ENCODE measurements around the gene CCDC40.
A peak's percentile ranks its signal among the peaks of the same experiment; 100 is the strongest.

The CCDC40 gene

DNA sequence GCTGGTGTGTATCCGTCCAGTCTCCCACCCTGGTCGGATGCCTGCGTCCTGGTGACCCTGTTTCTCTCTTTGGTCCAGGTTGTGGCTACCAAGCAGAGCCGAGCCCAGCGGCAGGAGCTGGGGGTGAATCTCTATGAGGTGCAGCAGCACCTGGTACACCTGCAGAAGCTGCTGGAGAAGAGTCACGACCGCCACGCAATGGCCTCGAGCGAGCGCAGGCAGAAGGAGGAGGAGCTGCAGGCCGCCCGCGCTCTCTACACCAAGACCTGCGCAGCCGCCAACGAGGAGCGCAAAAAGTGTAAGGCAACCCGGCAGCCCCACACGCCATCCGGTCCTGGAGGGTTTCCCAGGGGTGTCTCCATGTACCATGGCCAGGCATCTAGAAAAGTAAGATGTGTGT, 13.5 kb downstream of the CCDC40 start:
- DNase-seq (ENCODE audit: low spot score), result no peak

DNA sequence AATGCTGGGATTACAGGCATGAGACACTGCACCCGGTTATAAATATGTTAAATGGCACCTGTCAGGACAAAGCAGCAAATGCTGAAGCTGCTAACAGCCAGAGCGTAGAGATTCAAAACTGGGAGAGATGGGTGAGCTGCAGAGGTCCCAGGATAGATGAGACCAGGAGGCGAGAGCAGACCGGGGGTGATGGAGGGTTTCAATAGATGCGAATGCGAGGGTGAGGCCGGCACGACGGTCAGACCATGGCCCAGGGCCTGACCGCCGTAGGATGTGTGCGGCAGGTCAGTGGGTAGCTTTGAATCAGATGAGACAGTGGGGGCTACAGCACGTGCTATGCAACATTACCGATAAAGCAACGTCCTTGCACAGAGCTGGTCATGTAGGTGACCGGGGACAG, 14.3 kb downstream of the CCDC40 start:
- DNase-seq (ENCODE audit: low spot score), result no peak

DNA sequence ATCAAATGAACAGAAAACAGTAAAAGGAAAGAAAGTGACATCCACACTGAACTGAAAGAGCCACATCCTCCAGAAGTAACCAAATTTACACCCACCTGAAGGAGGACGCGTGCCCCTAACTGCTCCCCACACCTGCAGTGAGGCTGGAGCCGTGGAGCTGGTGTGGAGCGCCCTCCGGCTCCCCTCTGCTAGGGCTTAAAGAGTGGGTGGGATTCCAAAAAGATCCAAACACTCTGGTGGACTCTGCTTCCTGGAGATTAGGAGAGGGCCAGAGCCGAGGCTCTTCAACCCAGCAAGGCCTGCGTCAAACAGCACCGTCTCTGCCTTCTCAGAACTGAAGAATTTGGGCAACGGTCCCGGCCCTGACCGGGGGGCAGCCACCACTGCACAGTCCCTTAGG, 15.2 kb downstream of the CCDC40 start:
- DNase-seq (ENCODE audit: low spot score), result no peak

DNA sequence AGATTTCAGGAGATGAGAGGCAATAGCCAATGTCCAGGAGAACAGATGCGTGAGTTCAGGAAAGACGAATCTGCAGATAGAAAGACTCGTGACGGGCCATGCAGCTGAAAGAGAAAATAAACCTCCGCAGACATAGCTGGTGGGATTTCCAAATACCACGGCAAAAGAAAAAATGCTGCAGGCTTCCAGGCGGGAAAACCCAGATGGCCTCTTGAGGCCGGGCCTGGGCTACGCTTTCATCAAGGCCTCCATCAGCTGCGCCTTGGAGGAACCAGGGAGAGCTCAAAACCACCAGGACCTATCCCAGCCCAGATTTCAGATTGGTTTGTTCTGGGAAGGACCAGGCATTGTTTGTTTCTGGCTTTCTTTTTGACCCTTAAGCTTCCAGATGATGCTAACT, 16.7 kb downstream of the CCDC40 start:
- no peak for DNase-seq (ENCODE audit: low spot score)

DNA sequence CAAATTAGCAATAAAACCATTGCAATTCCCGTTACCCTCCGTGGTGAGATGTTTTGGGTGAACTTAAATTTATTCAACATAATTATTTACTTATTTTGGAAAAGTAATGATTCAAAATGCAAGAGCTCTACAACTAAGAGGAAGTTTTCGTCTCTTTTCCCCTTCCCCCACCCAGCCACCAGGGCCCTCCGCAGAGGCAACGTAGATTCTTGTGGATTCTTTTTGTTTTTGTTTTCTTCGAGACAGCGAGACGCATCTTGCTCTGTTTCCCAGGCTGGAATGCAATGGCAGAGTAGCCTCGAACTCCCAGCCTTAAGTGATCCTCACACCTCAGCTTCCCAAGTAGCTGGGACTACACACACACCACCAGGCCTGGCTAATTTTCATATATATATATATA, 19.2 kb downstream of the CCDC40 start:
- DNase-seq (ENCODE audit: low spot score), result no peak

DNA sequence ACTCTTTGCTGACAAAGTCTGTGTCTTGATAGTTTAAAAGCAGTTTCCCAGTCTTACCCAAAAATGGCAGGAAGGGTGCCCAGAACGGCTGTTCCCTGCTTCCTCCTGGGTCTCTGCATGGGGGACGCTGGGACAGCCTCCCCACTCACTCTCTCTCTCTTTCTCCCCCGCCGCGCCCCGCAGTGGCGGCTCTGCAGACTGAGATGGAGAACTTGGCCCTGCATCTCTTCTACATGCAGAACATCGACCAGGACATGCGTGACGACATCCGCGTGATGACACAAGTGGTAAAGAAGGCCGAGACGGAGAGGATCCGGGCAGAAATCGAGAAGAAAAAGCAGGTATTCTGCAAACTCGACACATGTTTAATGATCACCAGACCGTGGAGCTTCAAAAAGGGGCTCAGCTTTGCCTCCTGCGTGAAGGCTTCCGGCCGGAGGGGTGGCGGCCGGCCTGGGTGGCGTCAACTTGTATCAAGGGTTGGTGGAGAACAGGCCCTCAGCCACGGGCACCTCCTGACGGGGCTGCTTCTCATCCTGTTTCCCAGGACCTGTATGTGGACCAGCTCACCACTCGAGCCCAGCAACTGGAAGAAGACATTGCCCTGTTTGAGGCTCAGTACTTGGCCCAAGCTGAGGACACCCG, 22.0 kb downstream of the CCDC40 start:
- no peak for DNase-seq (ENCODE audit: low spot score)

DNA sequence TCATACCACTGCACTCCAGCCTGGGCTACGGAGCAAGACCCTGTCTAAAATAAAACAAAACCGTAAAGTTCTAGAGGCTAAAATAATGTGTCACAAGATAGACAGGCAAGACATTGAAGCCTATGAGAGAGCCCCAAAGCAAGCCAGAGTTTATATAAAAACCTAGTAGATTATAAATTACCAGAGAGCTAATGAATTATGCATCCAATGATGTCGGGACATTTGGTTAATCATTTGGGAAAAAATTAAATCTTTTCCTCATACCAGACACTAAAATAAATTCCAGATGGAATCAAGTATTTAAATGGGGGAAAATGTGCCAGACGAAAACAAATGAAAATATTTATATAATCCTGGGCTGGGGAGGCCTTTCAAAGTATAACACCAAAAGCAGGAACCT, 24.2 kb downstream of the CCDC40 start:
- no peak for DNase-seq (ENCODE audit: low spot score)

DNA sequence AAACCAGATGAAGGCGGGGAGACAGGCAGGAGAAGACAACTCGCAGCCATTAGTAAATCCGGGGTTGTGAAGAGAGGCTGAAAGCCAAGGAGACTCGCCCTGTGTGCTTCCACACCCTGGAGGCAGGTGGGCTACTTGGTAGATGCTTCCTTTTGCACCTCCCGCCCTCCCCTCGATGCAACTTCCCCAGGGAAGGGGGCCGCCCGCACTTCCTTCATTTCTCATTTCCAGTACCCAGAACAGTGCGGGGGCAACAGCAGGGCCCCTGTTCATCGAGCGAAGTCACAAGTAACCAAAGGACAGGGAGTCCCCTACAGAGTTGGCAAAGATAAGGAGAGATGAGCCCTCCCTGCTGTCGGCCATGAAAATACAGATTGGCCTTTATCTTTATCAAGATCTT, 25.0 kb downstream of the CCDC40 start:
- DNase-seq (ENCODE audit: low spot score), result no peak

DNA sequence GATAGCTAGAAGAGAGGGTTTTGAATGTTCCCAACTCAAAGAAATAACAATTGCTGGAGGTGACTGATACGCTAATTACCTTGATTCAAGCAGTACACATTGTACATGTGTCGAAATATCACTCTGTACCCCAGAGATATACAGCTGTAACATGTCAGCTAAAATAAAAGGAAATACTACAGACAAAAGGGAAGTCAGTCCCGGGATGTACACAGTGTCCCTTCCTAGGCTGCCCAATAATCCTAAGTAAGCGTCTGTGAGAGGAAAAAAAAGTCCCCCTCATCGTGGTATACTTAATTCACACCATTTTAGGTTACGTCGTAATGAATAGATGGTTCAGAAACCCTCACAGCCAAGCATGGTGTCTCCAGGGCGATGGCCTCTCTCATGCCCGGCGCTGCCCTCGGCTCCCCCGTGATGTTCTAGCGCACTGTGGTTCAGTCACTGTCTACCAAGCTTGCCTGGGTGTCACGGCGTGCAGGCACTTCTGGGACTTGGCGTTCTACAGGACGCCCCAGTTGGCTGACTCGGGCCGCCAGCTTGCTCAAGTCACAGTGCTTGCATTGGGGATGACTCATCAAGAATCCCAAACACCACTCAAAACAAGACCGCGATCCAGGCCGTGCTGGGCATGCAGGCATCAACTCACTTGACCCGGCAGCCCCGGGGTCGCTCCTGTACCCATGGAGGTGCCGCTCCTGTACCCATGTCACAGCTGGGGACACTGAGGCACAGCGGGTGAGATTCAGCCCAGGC, 27.6 kb downstream of the CCDC40 start:
- peak; percentile 48 for DNase-seq (ENCODE audit: low spot score)

DNA sequence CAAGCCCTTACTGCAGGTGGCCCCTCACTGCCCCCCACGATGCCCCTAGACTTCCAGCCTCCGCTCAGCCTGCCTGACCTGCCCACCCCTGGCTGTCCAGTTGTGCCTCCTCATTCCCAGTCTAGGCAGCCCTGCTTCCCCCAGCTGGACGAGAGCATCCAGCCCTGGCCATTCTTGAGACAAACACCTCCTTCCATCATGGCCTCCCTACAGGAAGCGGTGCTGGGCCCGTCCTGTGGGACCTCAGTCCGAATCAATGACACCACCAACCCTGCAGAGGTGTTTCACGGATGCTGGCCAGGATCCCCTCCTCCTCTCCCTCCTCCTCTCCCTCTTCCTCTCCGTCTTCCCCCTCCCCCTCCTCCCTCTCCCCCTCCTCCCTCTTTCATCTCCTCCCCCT, 28.3 kb downstream of the CCDC40 start:
- no peak for DNase-seq (ENCODE audit: low spot score)

DNA sequence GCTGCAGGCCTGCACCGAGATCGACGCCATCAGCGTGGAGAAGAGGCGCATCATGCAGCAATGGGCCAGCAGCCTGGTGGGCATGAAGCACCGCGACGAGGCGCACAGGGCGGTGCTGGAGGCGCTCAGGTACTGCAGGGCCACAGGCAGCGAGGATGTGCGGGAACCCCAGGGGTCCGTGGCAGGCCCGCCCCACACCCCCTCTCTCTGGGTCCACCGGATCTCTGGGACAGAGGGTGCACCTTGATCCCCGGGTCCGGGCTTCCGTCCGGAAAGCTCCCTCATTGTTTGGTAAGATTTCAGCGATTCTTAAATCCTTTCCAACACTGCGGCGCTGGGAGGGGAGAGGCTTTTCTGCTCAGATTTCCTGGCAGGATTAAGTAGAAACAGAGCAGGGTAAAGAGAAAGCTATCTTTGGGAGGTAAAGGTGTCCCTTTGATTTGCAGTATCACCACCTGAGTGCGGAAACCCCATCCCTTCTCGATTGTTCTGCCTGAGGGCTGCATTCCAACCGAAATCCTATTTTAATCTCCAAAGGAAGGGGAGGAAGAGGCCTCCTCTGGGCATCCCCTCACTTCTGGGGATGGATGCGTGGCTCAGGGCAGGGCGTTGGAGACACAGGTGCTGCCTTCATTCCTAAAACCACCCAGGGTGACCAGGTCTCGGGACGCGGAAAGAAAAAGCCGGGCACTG, 29.2 kb downstream of the CCDC40 start:
- DNase-seq (ENCODE audit: low spot score), result no peak

DNA sequence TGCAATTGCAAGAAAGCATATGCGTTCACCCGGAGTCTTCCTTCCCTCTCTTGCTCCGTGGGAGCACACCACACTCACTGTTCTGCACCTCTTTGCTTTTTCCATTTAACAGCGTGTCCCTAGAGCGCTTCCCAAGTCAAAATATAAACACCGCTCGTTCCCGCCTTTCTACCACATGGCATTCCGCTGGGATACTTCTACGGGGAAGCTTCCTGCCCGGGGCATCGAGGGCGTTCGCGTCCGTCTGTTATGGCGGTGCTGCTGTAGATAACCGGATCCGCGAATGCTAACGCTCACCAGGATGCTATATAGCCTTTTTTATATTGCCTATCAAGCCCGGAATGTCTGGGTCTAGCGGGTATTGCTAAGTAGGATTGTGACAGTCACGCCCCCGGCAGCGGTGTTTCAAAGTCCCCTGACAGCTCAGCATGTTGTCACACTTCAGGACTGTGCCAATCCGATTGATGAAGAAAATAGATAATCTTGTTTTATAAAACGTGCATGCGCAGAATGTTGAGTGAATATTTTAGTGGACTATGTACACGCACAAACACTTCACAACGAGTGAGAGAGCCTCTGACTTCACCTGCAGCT, 31.0 kb downstream of the CCDC40 start:
- DNase-seq (ENCODE audit: low spot score), result no peak

DNA sequence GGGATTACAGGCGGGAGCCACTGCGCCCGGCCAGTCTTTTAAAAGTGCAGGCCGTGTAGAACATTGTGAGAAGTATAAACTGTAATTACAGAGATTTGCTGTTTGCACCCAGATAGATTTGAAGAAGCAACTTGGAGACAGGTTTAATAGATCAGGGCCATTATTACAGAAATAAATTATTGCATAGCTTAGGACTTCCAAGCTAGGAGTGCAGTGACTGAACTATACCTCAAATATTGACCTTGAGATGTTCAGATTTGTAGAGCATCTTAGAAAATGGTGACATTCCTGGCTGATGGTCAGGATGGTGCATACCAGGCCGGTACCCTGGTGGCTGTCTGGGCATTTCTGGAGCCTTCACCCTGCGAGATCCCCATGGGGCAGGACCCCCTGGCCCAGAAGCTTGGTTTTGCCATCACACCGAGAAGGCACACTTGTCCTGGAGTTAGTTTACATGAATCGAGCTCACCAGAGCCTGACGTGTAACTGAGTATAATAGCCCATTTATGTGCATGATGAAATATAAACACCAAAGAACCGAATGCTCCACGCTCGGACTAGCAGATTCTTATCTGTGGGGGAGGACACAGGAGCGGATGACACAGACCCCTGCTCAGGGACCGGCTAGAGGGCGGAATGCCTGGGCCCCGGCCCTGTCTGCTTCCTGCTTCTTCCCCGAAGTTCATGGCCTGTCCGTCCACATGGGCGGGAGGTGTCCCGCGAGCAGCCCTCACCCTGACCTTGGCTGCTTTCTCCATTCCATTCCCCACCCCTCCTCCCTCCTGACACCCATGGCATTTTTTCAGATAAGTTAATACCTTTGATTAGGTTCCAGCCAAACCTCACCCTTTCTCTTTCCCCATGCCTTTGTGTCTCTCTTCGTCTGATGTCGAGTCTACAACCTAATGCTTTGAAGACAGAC, 32.1 kb downstream of the CCDC40 start:
- DNase-seq (ENCODE audit: low spot score), result no peak

DNA sequence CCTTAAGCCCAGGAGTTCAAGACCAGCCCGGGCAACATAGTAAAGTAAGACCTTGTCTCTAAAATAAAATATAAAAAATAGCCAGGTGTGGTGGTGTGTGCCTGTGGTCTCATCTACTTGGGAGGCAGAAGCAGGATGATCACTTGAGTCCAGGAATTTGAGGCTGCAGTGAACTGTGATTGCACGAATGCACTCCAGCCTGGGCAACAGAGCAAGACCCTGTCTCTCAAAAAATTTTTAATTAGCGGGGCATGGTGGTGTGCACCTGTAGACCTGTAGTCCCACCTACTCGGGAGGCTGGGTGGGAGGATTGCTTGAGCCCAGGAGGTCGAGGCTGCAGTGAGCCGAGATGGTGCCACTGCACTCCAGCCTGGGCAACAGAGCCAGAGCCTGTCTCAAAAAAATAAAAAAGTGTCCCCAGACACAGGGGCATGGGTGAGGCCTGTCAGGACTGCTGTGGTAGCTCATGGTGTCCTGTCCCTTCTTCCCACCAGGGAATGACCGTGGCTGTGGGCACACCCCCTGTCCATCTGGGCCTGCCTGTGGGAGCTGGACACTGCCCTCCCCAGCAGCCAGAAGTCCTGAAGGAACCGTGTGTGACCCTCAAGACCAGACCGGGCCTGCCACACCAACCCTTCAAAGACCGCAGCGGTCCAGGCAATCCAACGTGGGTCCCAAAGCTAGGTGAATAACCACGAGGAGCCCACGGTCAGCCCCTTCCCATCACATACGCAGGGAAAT, 34.1 kb downstream of the CCDC40 start:
- DNase-seq (ENCODE audit: low spot score), result no peak

DNA sequence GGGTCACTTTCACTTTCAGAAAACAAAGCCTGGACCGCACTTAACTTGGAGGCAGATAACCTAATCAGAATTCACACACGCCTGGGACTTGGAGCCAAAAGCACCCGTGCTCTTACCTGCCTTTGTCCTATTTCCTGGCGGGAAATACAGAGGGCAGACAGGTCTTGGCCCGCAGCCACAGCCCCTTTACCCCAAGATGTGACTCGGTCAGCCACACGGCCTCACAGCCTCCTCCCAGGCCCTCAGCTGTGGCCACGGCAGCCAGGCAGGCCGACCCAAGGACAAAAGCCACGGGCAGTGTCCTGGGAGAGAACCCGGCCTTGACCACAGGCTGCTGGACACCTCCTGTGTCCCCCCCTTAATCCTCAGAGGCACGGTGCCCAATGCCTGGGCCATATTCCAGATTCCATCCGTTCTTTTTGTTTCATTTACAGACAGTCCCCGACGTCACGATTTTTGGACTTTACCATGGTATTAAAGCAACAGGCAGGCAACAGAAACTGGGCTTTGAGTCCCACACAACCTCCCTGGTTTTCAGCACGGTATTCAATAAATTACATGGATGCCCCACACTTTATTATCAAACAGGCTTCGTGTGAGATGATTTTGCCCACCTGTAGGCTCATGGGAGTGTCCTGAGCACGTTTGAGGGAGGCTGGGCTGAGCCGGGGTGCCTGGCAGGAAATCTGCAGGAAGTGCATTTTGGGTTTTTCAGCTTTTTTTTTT, 34.8 kb downstream of the CCDC40 start:
- no peak for DNase-seq (ENCODE audit: low spot score)

DNA sequence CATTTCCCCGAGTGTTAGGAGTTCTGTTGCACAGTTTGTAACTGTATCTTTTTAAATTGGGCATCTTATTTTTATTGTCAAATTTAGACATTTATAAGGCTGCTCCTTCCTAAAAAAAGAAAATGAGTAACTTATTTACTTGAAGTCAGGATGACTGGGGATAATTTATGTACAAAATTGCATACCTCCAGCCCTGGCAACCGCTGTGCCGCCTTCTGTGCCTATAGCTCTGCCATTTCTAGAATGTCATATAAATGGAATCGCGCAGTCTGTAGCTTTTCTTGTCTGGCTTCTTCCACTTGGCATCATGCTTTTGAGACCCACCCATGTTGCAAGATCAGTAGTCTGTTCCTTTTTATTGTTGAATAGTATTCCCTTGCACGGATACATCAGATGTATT, 36.0 kb downstream of the CCDC40 start:
- DNase-seq (ENCODE audit: low spot score), result no peak

DNA sequence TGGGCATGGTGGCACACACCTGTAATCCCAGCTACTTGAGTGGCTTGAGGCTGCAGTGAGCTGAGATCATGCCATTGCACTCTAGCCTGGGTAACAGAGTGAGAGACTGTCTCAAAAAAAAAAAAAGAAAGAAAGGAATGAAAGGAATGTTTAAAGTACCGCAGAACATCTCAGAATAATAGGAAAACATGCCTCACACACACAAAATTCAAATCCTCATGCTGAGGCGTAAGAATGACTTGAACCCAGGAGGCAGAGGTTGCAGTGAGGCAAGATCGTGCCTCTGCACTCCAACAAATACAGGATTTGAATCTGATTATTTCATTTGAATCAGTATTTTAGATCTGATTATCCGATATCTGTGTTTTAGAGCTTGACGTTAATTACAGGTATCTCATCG, 43.6 kb downstream of the CCDC40 start:
- no peak for DNase-seq (ENCODE audit: low spot score)

DNA sequence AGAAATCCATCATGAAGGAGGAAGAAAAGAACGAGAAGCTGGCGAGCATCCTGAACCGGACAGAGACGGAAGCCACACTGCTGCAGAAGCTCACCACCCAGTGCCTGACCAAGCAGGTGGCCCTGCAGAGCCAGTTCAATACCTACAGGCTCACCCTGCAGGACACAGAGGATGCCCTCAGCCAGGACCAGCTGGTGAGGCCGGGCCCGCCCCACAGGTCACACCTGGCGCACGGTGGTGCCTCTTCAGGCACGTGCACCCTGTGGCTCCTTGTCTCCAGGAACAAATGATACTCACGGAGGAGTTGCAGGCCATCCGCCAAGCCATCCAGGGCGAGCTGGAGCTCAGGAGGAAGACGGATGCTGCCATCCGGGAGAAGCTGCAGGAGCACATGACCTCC, 45.2 kb downstream of the CCDC40 start:
- no peak for DNase-seq (ENCODE audit: low spot score)

DNA sequence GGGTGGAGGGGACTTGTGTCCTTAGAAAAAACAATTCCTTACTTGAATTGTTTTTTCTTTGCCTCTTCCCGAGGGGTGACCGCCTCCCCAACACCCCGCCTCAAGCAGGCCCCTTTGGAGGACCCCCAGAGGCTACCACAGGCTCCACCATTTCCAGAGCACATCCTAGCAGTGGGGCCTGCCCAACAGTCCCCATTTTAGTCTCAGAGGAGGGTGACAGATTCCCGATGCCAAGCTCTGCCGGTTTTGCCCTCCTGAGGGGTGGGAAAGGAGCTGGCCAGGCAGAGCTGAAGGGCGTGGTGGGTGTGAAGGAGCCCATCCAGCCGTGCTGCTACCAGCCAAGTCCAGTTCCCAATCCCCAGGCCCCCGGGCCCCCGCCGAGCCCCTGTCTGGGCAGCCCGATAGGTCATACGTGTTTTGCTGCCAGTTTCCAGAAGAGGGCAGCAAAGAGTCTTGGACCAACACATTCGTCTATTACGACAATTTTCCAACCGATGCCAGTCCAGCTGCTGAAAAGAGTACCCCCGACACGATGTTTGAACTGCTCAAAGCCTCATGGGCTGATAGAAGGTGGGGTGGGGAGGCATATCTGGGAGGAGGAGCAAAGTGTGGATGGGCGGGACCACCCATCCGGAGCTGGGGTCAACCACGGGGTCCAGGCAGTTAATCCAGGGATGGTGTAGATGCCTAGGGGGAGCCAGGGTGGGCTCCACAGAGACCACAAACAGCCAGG, 46.1 kb downstream of the CCDC40 start:
- peak; percentile 85 for DNase-seq (ENCODE audit: low spot score)

DNA sequence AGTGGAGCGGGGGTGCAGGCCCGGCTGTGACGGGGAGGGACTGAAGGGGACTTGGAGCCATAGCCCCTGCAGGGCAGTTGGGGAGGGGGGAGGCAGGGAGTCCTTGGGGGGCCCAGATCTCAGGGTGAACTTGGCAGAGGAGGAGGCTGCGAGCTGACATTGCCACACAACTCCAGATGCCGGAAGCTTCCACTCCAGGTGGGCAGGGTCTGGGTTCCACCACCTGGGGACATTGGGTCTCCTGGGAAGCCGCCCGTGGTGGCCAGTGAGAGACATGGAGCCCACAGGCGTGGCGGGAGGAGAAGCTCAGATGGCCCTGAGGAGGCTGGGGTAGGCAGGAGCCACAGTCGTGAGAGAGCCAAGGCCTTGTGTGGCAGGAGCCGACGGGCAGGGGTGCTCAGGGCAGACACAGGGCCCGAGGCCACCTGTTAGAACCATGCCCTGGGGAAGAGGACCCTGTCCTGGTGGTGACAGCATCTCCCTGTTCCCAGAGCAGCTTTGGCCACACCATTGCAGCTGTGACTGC, 46.8 kb downstream of the CCDC40 start:
- no peak for DNase-seq (ENCODE audit: low spot score)
